HepG2 (cell line): ENCODE data around the gene PPP1R12B. TPM values are rescaled to one million over a fixed set of nuclear protein-coding genes. Genes with fewer than 3 reads are reported as not detected.

Experiments used
- ADNP ChIP-seq: sonication (generic); formaldehyde crosslinking; IDR thresholded peaks from 2 replicates; pipeline ENCODE4 v1.4.0; 2020; ENCODE audit warnings: missing genetic modification reagents
- BORCS8-MEF2B ChIP-seq: sonication (generic); formaldehyde crosslinking; IDR thresholded peaks from 2 replicates; pipeline ENCODE4 v1.8.0; 2022; ENCODE audit warnings: mild to moderate bottlenecking, missing genetic modification reagents
- DDIT3 ChIP-seq: sonication (generic); formaldehyde crosslinking; IDR thresholded peaks from 2 replicates; pipeline ENCODE4 v1.4.0; 2020; ENCODE audit warnings: mild to moderate bottlenecking, missing genetic modification reagents
- DPF2 ChIP-seq: sonication (generic); formaldehyde crosslinking; IDR thresholded peaks from 2 replicates; pipeline ENCODE4 v1.4.0; 2020; ENCODE audit warnings: mild to moderate bottlenecking, low read depth, missing genetic modification reagents, borderline replicate concordance
- EED ChIP-seq: sonication (generic); formaldehyde crosslinking; IDR thresholded peaks from 2 replicates; pipeline ENCODE4 v1.5.0; 2020; ENCODE audit warnings: mild to moderate bottlenecking, missing genetic modification reagents
- FOXA3 ChIP-seq: IDR thresholded peaks from 2 replicates; pipeline ENCODE4 v1.6.1; 2016; ENCODE audit warnings: missing genetic modification reagents, missing compliant biosample characterization
- FOXK1 ChIP-seq: sonication (generic); formaldehyde crosslinking; IDR thresholded peaks from 2 replicates; pipeline ENCODE4 v1.4.0; 2020; ENCODE audit warnings: low read depth, missing genetic modification reagents, borderline replicate concordance
- KDM1A ChIP-seq: IDR thresholded peaks from 2 replicates; pipeline ENCODE4 v1.6.1; 2016; ENCODE audit warnings: missing compliant biosample characterization
- KDM5A ChIP-seq: fragments of 200-600 bp; sonication (generic); IDR thresholded peaks from 2 replicates; pipeline ENCODE4 v1.7.0; 2018; ENCODE audit warnings: antibody characterized with exemption, mild to moderate bottlenecking, low read length, borderline replicate concordance
- KLF12 ChIP-seq: sonication (generic); formaldehyde crosslinking; IDR thresholded peaks from 2 replicates; pipeline ENCODE4 v1.4.0; 2020; ENCODE audit warnings: missing genetic modification reagents, borderline replicate concordance
- MTA3 ChIP-seq: sonication (generic); formaldehyde crosslinking; IDR thresholded peaks from 2 replicates; pipeline ENCODE4 v1.4.0; 2020; ENCODE audit warnings: missing genetic modification reagents
- NCOA2 ChIP-seq: sonication (generic); formaldehyde crosslinking; IDR thresholded peaks from 2 replicates; pipeline ENCODE4 v1.8.0; 2022; ENCODE audit warnings: inconsistent platforms
- NFAT5 ChIP-seq: sonication (generic); formaldehyde crosslinking; IDR thresholded peaks from 2 replicates; pipeline ENCODE4 v1.4.0; 2020; ENCODE audit warnings: missing genetic modification reagents
- PHF5A ChIP-seq: IDR thresholded peaks from one replicate; pipeline ENCODE4 v1.6.1; 2018; ENCODE audit warnings: low read depth, missing genetic modification reagents; ENCODE audit not compliant: unreplicated experiment
- RARA ChIP-seq: IDR thresholded peaks from 2 replicates; pipeline ENCODE4 v1.6.1; 2016; ENCODE audit warnings: missing genetic modification reagents, missing compliant biosample characterization
- SMARCE1 ChIP-seq: fragments of 450-650 bp; IDR thresholded peaks from 2 replicates; pipeline ENCODE4 v1.6.1; 2017; ENCODE audit warnings: borderline replicate concordance
- SP5 ChIP-seq: IDR thresholded peaks from 2 replicates; pipeline ENCODE4 v1.6.1; 2016; ENCODE audit warnings: low read depth, borderline replicate concordance
- SUZ12 ChIP-seq: fragments of 150-350 bp; IDR thresholded peaks from 2 replicates; pipeline ENCODE4 v1.6.1; 2014; ENCODE audit warnings: low read depth, low read length
- ZNF207 ChIP-seq: fragments of 450-650 bp; IDR thresholded peaks from 2 replicates; pipeline ENCODE4 v1.6.1; 2016; ENCODE audit warnings: antibody characterized with exemption, borderline replicate concordance
- ZNF431 ChIP-seq: sonication (generic); formaldehyde crosslinking; IDR thresholded peaks from 2 replicates; pipeline ENCODE4 v1.9.0; 2022; ENCODE audit warnings: missing genetic modification reagents, low read depth, mild to moderate bottlenecking, borderline replicate concordance
- ZNF44 ChIP-seq: sonication (generic); formaldehyde crosslinking; IDR thresholded peaks from 2 replicates; pipeline ENCODE4 v1.5.1; 2020; ENCODE audit warnings: mild to moderate bottlenecking, missing genetic modification reagents
- ZNF468 ChIP-seq: sonication (generic); formaldehyde crosslinking; IDR thresholded peaks from 2 replicates; pipeline ENCODE4 v1.8.0; 2022; ENCODE audit warnings: mild to moderate bottlenecking, moderate library complexity, missing genetic modification reagents
- ZNF672 ChIP-seq: sonication (generic); formaldehyde crosslinking; IDR thresholded peaks from 2 replicates; pipeline ENCODE4 v1.8.1; 2022; ENCODE audit warnings: missing genetic modification reagents
- ZNF781 ChIP-seq: sonication (generic); formaldehyde crosslinking; IDR thresholded peaks from 2 replicates; pipeline ENCODE4 v1.5.1; 2020; ENCODE audit warnings: borderline replicate concordance, mild to moderate bottlenecking, missing genetic modification reagents; ENCODE audit errors: not compliant biosample characterization
- ZNF83 ChIP-seq: sonication (generic); formaldehyde crosslinking; IDR thresholded peaks from 2 replicates; pipeline ENCODE4 v1.4.0; 2020; ENCODE audit warnings: missing genetic modification reagents, mild to moderate bottlenecking, borderline replicate concordance
- polyA plus RNA-seq, 8 experiments: library from polyadenylated mRNA; depleted of rRNA in 3 of 8; stranded (reverse) in 7 of 8; unstranded in 1 of 8; fragments of >200 nt; fragmentation: Illumina TruSeq in 4 of 8; extraction: Trizol in 4 of 8; gene quantifications; 2 replicates each; pipeline versions ENCODE4 v1.2.1 to v1.2.3, GENCODE V29; 2011 to 2016; ENCODE audit warnings: low read depth in 4 of 8, missing spikeins in 1 of 8, mixed read lengths in 1 of 8; ENCODE audit not compliant: insufficient read depth in 1 of 8
- total RNA-seq, 5 experiments: library from RNA; depleted of rRNA; stranded (reverse); fragments of >200 nt; fragmentation: Illumina TruSeq; extraction: Trizol; gene quantifications; 2 replicates each; pipeline ENCODE4 v1.2.3, GENCODE V29; 2016; ENCODE audit warnings: low read depth in 1 of 5

PPP1R12B gene
- total and polyA plus RNA-seq, 2 of the 13 experiments (the other 11 are each of a cell fraction or from before 2014, with no cell fraction given): 12.0 to 13.6 TPM

GRCh38 chr1:202348509-202349205 lies at the start of gene PPP1R12B (continued):
- peak; percentile 45; the same call in 1 of the 2 replicates for TF ChIP-seq NFAT5
- no peak for TF ChIP-seq ZNF431 (CRISPR knock-in tag)
- peak; percentile 73 for TF ChIP-seq SUZ12
- TF ChIP-seq ZNF672 (CRISPR knock-in tag): no peak
- no peak for TF ChIP-seq ZNF207
- no peak for TF ChIP-seq ZNF781 (CRISPR knock-in tag)
- TF ChIP-seq ADNP: no peak
- peak; percentile 93 for TF ChIP-seq KLF12
- peak; percentile 66 for TF ChIP-seq KDM5A
- TF ChIP-seq RARA (CRISPR knock-in tag): no peak
- no peak for TF ChIP-seq NCOA2
- TF ChIP-seq MTA3 (CRISPR knock-in tag): no peak
- peak; percentile 43 for TF ChIP-seq FOXA3 (CRISPR knock-in tag)
- TF ChIP-seq EED (CRISPR knock-in tag): no peak
- TF ChIP-seq KDM1A (CRISPR knock-in tag): no peak
- TF ChIP-seq ZNF83 (CRISPR knock-in tag): no peak
- no peak for TF ChIP-seq PHF5A (CRISPR knock-in tag)
- peak; percentile 75; the same call in 1 of the 2 replicates for TF ChIP-seq ZNF44 (CRISPR knock-in tag)
- no peak for TF ChIP-seq SMARCE1
- no peak for TF ChIP-seq DPF2 (CRISPR knock-in tag)
- TF ChIP-seq BORCS8-MEF2B (CRISPR knock-in tag): peak; percentile 36; the same call in 1 of the 2 replicates
- peak; percentile 70; the same call in 1 of the 2 replicates for TF ChIP-seq SP5 (CRISPR knock-in tag)
- TF ChIP-seq ZNF468: peak; percentile 75; the same call in 1 of the 2 replicates
- peak; percentile 72; the same call in 1 of the 2 replicates for TF ChIP-seq FOXK1 (CRISPR knock-in tag)
- TF ChIP-seq DDIT3 (CRISPR knock-in tag): no peak
